ENCODE data around the gene SPPL3. TPM values are rescaled to one million over a fixed set of nuclear protein-coding genes. Genes with fewer than 3 reads are reported as not detected.

SPPL3 gene
- total RNA-seq, 1 donor from 2014 or later: 44.1 TPM

GRCh38 chr12:120861074-120861795 is 42.9 kb downstream of the SPPL3 start:
- intact Hi-C loops (cut with DNase I): no loop called here
- TF ChIP-seq CTCF (IDR thresholded peaks at IDR 0.05): no peak

GRCh38 chr12:120858306-120859088 is 45.7 kb downstream of the SPPL3 start:
- ATAC-seq (no peak), DNase-seq (no peak)
- no peaks in the 10 kb centered on the region for H3K36me3 ChIP-seq
- H3K9me3 ChIP-seq: peaks cover 5% of the 10 kb centered on the region
- no peak for TF ChIP-seq CTCF (IDR thresholded peaks at IDR 0.05)
- H3K4me1 ChIP-seq: peaks cover 18% of the 10 kb centered on the region
- H3K27me3 ChIP-seq: no peaks in the 10 kb centered on the region
- no peak overlapping the region for H3K27ac ChIP-seq
- intact Hi-C loops (cut with DNase I): no loop called here
- H3K4me3 ChIP-seq: no peak overlapping the region

More at GRCh38 chr12:120861074-120861795, 42.9 kb downstream of the SPPL3 start:
- no peak for DNase-seq
- H3K4me3 ChIP-seq: no peak overlapping the region
- H3K36me3 ChIP-seq: no peaks in the 10 kb centered on the region
- no peaks in the 10 kb centered on the region for H3K27me3 ChIP-seq
- peaks cover 12% of the 10 kb centered on the region for H3K4me1 ChIP-seq
- no peak overlapping the region for H3K27ac ChIP-seq
- ATAC-seq: no peak
- H3K9me3 ChIP-seq: peaks cover 5% of the 10 kb centered on the region

GRCh38 chr12:120856980-120857379 is 47.2 kb downstream of the SPPL3 start:
- Histone ChIP-seq H3K9me3 (peaks cover 5% of the 10 kb centered on the region), H3K27me3 (no peaks in the 10 kb centered on the region), H3K27ac (no peak overlapping the region), H3K4me3 (no peak overlapping the region), H3K36me3 (no peaks in the 10 kb centered on the region), H3K4me1 (peaks cover 18% of the 10 kb centered on the region)
- peak; percentile 38 for TF ChIP-seq CTCF (IDR thresholded peaks at IDR 0.05)
- ATAC-seq: peak; percentile 54
- intact Hi-C loops (cut with DNase I): no loop called here
- DNase-seq: no peak

- no peak overlapping the region for H3K4me3 ChIP-seq
- peaks cover 26% of the 10 kb centered on the region for H3K4me1 ChIP-seq
- no peak overlapping the region for H3K27ac ChIP-seq
- no peaks in the 10 kb centered on the region for H3K36me3 ChIP-seq
- DNase-seq (no peak), ATAC-seq (no peak)
- H3K27me3 ChIP-seq: no peaks in the 10 kb centered on the region
- H3K9me3 ChIP-seq: peaks cover 5% of the 10 kb centered on the region
- TF ChIP-seq CTCF (IDR thresholded peaks at IDR 0.05): no peak
- intact Hi-C loops (cut with DNase I): no loop called here
Measured at GRCh38 chr12:120855823-120856588, 48.2 kb downstream of the SPPL3 start.

- intact Hi-C loops (cut with DNase I): no loop called here
- no peaks in the 10 kb centered on the region for H3K27me3 ChIP-seq
- H3K9me3 ChIP-seq: peaks cover 5% of the 10 kb centered on the region
- H3K36me3 ChIP-seq: no peaks in the 10 kb centered on the region
- DNase-seq (no peak), ATAC-seq (no peak)
- TF ChIP-seq CTCF (IDR thresholded peaks at IDR 0.05): no peak
- no peak overlapping the region for H3K27ac ChIP-seq
- H3K4me3 ChIP-seq: no peak overlapping the region
- H3K4me1 ChIP-seq: peaks cover 28% of the 10 kb centered on the region
Measured at GRCh38 chr12:120854804-120855203, 49.4 kb downstream of the SPPL3 start.
